Adrenal gland (tissue), 5 donors: ENCODE data around the gene C10orf95.

Experiments used
- CTCF ChIP-seq, 6 experiments: fragments of 450-650 bp in 4 of 6; fragments of 200-600 bp in 2 of 6; sonication (generic) in 1 of 6; IDR thresholded peaks; 1 replicate in 5 of 6; 2 replicates in 1 of 6; pipeline versions ENCODE4 v1.5.1 to v1.8.0; 2016 to 2021; ENCODE audit warnings: antibody characterized with exemption in 6 of 6, mild to moderate bottlenecking in 2 of 6, moderate library complexity in 1 of 6
- POLR2A ChIP-seq, 2 donors: fragments of 450-650 bp; IDR thresholded peaks; one replicate each; pipeline ENCODE4 v1.6.1; 2017; ENCODE audit warnings: antibody characterized with exemption in 2 of 2, mild to moderate bottlenecking in 2 of 2, moderate library complexity in 1 of 2
- donor health status: DM: no; HTN: no; CAD: no.

DNA sequence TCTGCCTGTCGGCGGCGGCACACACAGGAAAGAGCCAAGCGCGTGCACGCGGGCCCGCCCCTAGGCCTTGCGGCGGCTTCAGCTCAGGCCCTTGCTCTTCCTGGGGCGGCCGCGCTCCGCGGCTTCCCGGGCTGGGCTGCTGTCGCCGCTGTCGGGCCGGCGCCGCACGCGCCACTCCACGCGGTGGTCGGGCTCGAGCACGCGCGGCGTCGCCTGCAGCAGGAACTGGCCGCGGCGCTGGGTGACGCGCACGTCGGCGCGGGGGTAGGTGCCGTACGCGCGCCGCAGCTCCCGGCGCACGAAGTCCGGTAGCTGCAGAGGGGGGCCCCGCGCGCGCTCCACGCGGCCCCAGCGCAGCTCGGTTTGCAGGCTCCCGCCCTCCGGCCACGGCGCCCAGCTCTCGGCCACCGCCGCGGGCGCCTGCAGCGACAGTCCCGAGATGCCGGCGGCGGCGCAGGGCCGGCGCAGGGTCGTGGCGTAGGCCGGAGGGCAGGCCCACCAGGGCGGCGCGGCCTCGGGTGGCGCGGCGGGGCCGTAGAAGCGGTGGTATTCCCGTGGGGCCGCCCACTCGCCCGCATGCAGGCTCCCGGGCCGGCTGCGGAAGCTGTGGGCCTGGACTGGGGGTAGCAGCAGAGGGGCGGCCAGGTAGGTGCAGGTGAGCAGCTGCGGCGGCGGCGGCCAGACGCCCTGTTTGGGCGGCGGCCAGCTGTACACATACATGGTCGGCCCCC lies 804 bp downstream of the C10orf95 start:
- TF ChIP-seq CTCF (IDR thresholded peaks at IDR 0.05) (no peak), POLR2A (IDR thresholded peaks at IDR 0.05) (peak; percentile 41 to 76)
